DOHH2 (cell line): ENCODE measurements around the gene CD14.
"Not testable (repeated sequence)": the region's sequence is repeated elsewhere in the genome, so short reads cannot be mapped to it uniquely, and the experiment has no call there.

ENCODE experiments used
- H3F3A ChIP-seq: fragments of 200-600 bp; sonication (generic), shearing (Covaris generic); 2 replicates; pipeline ENCODE4 v1.6.0; 2016; ENCODE audit warnings: antibody characterized with exemption, mild to moderate bottlenecking; ENCODE audit not compliant: control insufficient read depth, insufficient read depth
- H3K27ac ChIP-seq: fragments of 200-600 bp; sonication (generic); 2 replicates; pipeline ENCODE4 v1.5.1; 2014; ENCODE audit warnings: low read depth, mild to moderate bottlenecking, low read length, moderate library complexity
- H3K27me3 ChIP-seq: fragments of 200-600 bp; sonication (generic); 2 replicates; pipeline ENCODE4 v1.6.1; 2014; ENCODE audit warnings: mild to moderate bottlenecking, low read length, mixed read lengths; ENCODE audit not compliant: control insufficient read depth
- H3K36me3 ChIP-seq: fragments of 200-600 bp; sonication (generic); 2 replicates; pipeline ENCODE4 v1.6.1; 2014; ENCODE audit warnings: mild to moderate bottlenecking, low read length, moderate library complexity, mixed read lengths; ENCODE audit not compliant: control insufficient read depth
- H3K4me1 ChIP-seq: fragments of 200-600 bp; sonication (generic); 2 replicates; pipeline ENCODE4 v1.6.1; 2014; ENCODE audit warnings: mild to moderate bottlenecking, low read length, mixed read lengths; ENCODE audit not compliant: control insufficient read depth
- H3K4me2 ChIP-seq: fragments of 200-600 bp; sonication (generic); 2 replicates; pipeline ENCODE4 v1.6.0; 2014; ENCODE audit warnings: mild to moderate bottlenecking, low read length, moderate library complexity
- H3K4me3 ChIP-seq: fragments of 200-600 bp; sonication (generic); 2 replicates; pipeline ENCODE4 v1.5.1; 2014; ENCODE audit warnings: mild to moderate bottlenecking, low read length, mixed read lengths
- H3K79me2 ChIP-seq: fragments of 200-600 bp; sonication (generic); 2 replicates; pipeline ENCODE4 v1.6.1; 2014; ENCODE audit warnings: mild to moderate bottlenecking, low read length, mixed read lengths; ENCODE audit not compliant: control insufficient read depth
- H3K9me2 ChIP-seq: fragments of 200-600 bp; sonication (generic); replicated peaks from 2 replicates; pipeline ENCODE4 v1.6.1; 2014; ENCODE audit warnings: mild to moderate bottlenecking, low read length, mixed read lengths; ENCODE audit not compliant: control insufficient read depth
- H3K9me3 ChIP-seq: fragments of 200-600 bp; sonication (generic); 2 replicates; pipeline ENCODE4 v1.6.1; 2014; ENCODE audit warnings: antibody characterized with exemption, low read length, mixed read lengths; ENCODE audit not compliant: control insufficient read depth, insufficient read depth
- H4K20me1 ChIP-seq: fragments of 200-600 bp; sonication (generic); 2 replicates; pipeline ENCODE4 v1.6.0; 2014; ENCODE audit warnings: low read depth, mild to moderate bottlenecking, antibody characterized with exemption, low read length, moderate library complexity; ENCODE audit not compliant: control insufficient read depth, insufficient read depth
- EZH2phosphoT487 ChIP-seq: fragments of 200-600 bp; sonication (generic); IDR thresholded peaks from 2 replicates; pipeline ENCODE4 v1.6.1; 2017; ENCODE audit warnings: borderline replicate concordance, mild to moderate bottlenecking, antibody characterized with exemption, low read length, moderate library complexity, mixed read lengths
- TF ChIP-seq, protein P1 (sequence below): fragments of 200-600 bp; sonication (generic); IDR thresholded peaks from one replicate; pipeline ENCODE4 v1.5.1; 2014; ENCODE audit warnings: antibody characterized with exemption, mild to moderate bottlenecking, low read depth, low read length; ENCODE audit not compliant: poor library complexity, severe bottlenecking

CD14 gene

DNA sequence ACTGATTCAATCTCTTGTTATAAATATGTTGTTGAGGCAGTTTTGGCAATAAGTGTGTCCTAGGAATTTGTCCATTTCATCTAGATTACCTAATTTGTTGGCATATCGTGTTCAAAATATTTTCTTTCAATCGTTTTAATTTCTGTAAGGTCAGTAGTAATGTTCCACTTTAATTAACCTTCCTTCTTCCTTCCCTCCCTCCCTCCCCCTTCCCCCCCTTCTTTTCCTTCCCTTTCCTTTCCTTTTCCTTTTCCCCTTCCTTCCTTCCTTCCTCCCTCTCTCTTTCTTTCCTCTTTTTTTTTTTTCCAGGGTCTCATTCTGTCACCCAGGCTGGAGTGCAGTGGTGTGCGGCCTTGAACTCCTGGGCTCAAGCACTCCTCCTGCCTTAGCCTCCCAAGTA, 27.1 kb downstream of the CD14 start:
- no peaks in the 10 kb centered on the region for H3K9me3 ChIP-seq
- no peak overlapping the region for H3K4me2 ChIP-seq
- H3K79me2 ChIP-seq = no peaks in the 10 kb centered on the region
- H3K36me3 ChIP-seq = no peaks in the 10 kb centered on the region
- H4K20me1 ChIP-seq = no peaks in the 10 kb centered on the region
- TF ChIP-seq, protein P1, sequence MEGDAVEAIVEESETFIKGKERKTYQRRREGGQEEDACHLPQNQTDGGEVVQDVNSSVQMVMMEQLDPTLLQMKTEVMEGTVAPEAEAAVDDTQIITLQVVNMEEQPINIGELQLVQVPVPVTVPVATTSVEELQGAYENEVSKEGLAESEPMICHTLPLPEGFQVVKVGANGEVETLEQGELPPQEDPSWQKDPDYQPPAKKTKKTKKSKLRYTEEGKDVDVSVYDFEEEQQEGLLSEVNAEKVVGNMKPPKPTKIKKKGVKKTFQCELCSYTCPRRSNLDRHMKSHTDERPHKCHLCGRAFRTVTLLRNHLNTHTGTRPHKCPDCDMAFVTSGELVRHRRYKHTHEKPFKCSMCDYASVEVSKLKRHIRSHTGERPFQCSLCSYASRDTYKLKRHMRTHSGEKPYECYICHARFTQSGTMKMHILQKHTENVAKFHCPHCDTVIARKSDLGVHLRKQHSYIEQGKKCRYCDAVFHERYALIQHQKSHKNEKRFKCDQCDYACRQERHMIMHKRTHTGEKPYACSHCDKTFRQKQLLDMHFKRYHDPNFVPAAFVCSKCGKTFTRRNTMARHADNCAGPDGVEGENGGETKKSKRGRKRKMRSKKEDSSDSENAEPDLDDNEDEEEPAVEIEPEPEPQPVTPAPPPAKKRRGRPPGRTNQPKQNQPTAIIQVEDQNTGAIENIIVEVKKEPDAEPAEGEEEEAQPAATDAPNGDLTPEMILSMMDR = no peak
- TF ChIP-seq EZH2phosphoT487 = no peak
- H3K9me2 ChIP-seq = no peaks in the 10 kb centered on the region
- no peak overlapping the region for H3K4me3 ChIP-seq
- no peaks in the 10 kb centered on the region for H3F3A ChIP-seq
- H3K27ac ChIP-seq = no peak overlapping the region
- H3K4me1 ChIP-seq = no peaks in the 10 kb centered on the region
- no peaks in the 10 kb centered on the region for H3K27me3 ChIP-seq

DNA sequence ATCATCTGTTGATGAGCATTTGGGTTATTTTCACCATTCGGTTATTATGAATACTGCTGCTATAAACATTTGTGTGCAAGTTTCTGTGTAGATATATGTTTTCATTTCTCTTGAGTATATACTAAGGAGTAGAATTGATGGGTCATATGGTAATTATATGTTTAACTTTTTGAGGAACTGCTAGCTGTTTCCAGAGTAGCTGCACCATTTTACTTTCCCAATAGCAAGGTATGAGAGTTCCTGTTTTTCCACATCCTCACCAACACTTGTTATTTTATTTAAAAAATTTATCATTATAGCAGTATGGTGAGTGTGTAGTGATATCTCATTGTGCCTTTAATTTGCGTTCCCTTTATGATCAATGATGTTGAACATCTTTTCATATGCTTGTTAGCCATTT, 29.2 kb downstream of the CD14 start:
- Histone ChIP-seq H3K27ac (no peak overlapping the region), H4K20me1 (no peaks in the 10 kb centered on the region), H3K9me2 (no peaks in the 10 kb centered on the region), H3K36me3 (no peaks in the 10 kb centered on the region), H3K4me3 (no peak overlapping the region), H3K9me3 (no peaks in the 10 kb centered on the region), H3K79me2 (no peaks in the 10 kb centered on the region), H3K4me1 (no peaks in the 10 kb centered on the region), H3K27me3 (no peaks in the 10 kb centered on the region), H3K4me2 (no peak overlapping the region), H3F3A (no peaks in the 10 kb centered on the region)
- TF ChIP-seq EZH2phosphoT487 = no peak
- TF ChIP-seq, protein P1 = no peak

DNA sequence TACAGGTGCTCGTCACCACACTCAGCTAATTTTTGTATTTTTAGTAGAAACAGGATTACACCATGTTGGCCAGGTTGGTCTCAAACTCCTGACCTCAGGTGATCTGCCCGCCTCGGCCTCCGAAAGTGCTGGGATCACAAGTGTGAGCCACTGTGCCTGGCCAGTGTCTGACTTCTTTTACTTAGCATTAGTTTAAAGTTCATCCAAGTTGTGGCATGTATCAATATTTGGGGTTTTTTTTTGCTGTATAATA, 29.6 kb downstream of the CD14 start:
- not testable (repeated sequence) for H3K4me2 ChIP-seq, H3K36me3 ChIP-seq, H3K79me2 ChIP-seq, H3F3A ChIP-seq, H3K4me1 ChIP-seq, H3K4me3 ChIP-seq, H3K27ac ChIP-seq, H3K27me3 ChIP-seq, H4K20me1 ChIP-seq, H3K9me2 ChIP-seq, H3K9me3 ChIP-seq

DNA sequence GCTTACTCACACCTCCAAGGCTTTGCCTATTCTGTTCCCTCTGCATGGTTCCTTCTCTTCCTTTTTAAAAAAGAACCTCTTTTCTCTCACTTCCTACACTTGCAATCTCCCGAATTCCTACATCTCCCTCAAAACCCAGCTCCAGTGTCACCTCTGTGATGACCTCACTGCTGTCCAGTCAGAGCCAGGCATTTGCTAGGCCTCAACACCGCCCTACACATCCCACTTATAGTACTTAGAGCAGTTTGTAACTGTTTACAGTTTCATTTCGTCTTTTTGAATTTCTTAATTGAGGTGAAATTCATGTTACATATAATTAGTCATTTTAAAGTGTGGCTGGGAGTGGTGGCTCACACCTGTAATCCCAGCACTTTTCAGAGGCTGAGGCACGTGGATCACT, 30.8 kb downstream of the CD14 start:
- H3K27me3 ChIP-seq = peaks cover 3% of the 10 kb centered on the region
- no peaks in the 10 kb centered on the region for H3K9me3 ChIP-seq
- TF ChIP-seq EZH2phosphoT487 = no peak
- TF ChIP-seq, protein P1 = no peak
- no peaks in the 10 kb centered on the region for H3K9me2 ChIP-seq
- no peaks in the 10 kb centered on the region for H3F3A ChIP-seq
- H3K4me2 ChIP-seq = no peak overlapping the region
- H3K4me3 ChIP-seq = no peak overlapping the region
- no peaks in the 10 kb centered on the region for H3K79me2 ChIP-seq
- H3K27ac ChIP-seq = no peak overlapping the region
- H4K20me1 ChIP-seq = no peaks in the 10 kb centered on the region
- no peaks in the 10 kb centered on the region for H3K4me1 ChIP-seq
- no peaks in the 10 kb centered on the region for H3K36me3 ChIP-seq
